ENCODE data around the gene COQ5. TPM values are rescaled to one million over a fixed set of nuclear protein-coding genes. Genes with fewer than 3 reads are reported as not detected.
A peak's percentile ranks its signal among the peaks of the same experiment; 100 is the strongest.

COQ5 gene
- total and polyA plus RNA-seq, 7 donors, result 33.1 to 81.4 (median 52.8) TPM

- ATAC-seq, result peak; percentile 18 to 41 (median 25)
- Histone ChIP-seq H3K9me3 (no peaks in the 10 kb centered on the region), H3K27me3 (ENCODE audit: insufficient read depth in 3 of 3, low read length in 2 of 3) (no peaks in the 10 kb centered on the region), H3K4me1 (peaks cover 20% of the 10 kb centered on the region), H3K4me3 (peak overlapping the region; percentile 97), H3K27ac (peak overlapping the region; percentile 93), H3K36me3 (ENCODE audit: insufficient read depth in 1 of 2, low read depth in 1 of 2) (peaks cover 12 to 35% of the 10 kb centered on the region in 2 donors)
- TF ChIP-seq CTCF (IDR thresholded peaks at IDR 0.05), result no peak
- WGBS, 3 donors, result 0% methylated on average over 46 to 56 of the region's 57 CpGs
- intact Hi-C loops (cut with DNase I), result no loop called here
- DNase-seq, result peak; percentile 39 to 64
Observed at GRCh38 chr12:120468821-120469449, 60.0 kb downstream of the COQ5 start.

DNA sequence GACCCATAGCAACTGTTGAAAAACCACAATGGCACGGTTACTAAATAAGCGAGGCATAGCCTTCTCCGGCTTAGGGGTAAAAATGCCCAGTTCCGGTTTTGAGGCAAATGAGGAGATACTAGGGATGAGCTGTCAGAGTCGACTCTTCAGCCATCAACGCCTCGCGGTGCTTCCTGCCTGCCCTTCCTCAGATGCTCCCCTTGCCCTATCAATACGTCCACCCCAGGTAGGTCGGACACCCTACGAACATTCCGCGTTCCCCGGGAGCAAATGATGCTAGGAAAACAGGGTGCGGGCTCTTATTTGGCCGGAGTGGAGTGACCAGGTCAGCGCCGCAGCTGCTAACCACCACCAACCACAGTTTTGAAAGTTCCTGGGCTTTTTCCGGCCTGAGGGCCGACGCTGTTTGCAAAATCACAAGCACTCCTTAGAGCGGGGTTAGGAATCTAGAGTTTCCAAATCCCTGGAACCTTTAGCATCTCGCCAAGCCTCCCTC lies 60.6 kb downstream of the COQ5 start:
- Histone ChIP-seq H3K36me3 (ENCODE audit: insufficient read depth in 1 of 2, low read depth in 1 of 2) (peaks cover 17 to 41% of the 10 kb centered on the region in 2 donors), H3K4me1 (peaks cover 20% of the 10 kb centered on the region), H3K4me3 (peak overlapping the region; percentile 97), H3K27me3 (ENCODE audit: insufficient read depth in 3 of 3, low read length in 2 of 3) (no peaks in the 10 kb centered on the region), H3K27ac (peak overlapping the region; percentile 93), H3K9me3 (no peaks in the 10 kb centered on the region)
- DNase-seq (peak; percentile 27 to 62), ATAC-seq (peak in 2 of 4 donors; percentile 2 to 21)
- 3 to 6% (median 4%) methylated on average over 23 of the region's 23 CpGs for WGBS, 3 donors
- intact Hi-C loops (cut with DNase I), result no loop called here
- no peak for TF ChIP-seq CTCF (IDR thresholded peaks at IDR 0.05)

DNA sequence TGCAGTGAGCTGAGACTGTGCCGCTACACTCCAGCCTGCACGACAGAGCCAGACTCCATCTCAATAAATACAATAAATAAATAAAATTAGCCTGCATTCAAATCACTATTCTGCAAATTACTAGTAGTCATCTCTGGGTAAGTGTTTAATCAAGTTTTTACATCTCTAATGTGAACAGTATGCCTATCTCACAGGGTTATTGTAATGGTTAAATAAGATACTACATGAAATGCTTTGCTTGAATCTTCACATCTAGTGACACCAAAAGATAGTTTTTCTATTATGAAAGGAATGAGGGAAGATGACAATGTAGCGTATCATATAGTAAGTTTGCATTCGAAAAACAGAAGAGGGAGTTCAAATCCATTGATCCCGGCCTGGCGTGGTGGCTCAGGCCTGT lies 61.5 kb downstream of the COQ5 start:
- Histone ChIP-seq H3K27me3 (ENCODE audit: insufficient read depth in 3 of 3, low read length in 2 of 3) (no peaks in the 10 kb centered on the region), H3K27ac (no peak overlapping the region), H3K9me3 (no peaks in the 10 kb centered on the region), H3K4me1 (peaks cover 20% of the 10 kb centered on the region), H3K36me3 (ENCODE audit: insufficient read depth in 1 of 2, low read depth in 1 of 2) (peaks cover 23 to 50% of the 10 kb centered on the region in 2 donors), H3K4me3 (peak overlapping the region; percentile 1)
- WGBS, 3 donors, result 91 to 94% (median 93%) methylated on average over 6 of the region's 6 CpGs
- no peak for DNase-seq
- intact Hi-C loops (cut with DNase I), result no loop called here
- no peak for TF ChIP-seq CTCF (IDR thresholded peaks at IDR 0.05)
- ATAC-seq, result no peak

DNA sequence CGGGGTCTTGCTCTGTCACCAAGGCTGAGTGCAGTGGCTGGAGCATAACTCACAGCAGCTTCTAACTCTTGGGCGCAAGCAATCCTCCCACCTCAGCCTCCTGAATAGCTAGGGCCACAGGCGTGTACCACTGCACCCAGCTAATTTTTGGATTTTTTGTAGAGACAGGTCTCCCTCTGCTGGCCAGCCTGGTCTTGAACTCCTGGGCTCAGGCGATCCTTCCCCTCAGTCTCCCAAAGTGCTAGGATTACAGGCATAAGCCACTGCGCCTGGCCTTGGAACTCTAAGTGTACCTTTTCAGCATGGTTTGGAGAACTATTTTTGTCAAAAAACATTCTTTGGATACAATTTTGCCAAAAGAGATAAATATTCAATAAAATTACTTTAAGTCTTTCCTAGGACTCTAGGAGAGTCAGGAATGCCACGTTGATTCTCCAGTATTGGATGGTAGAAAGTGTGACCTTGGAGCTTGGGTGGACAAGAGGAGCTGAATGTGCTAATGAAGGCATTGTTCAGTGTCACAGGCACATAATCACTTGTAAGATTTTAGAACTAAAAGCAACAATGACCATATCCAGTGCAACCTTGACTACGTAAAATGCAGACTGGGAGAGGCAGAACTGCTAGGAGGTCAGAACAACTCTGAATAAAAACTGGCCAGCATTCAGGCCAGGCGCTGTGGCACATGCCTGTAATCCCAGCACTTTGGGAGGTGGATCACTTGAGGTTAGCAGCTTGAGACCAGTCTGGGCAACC lies 62.2 kb downstream of the COQ5 start:
- peak in 1 of 2 donors; percentile 20 for DNase-seq
- 54 to 71% (median 56%) methylated on average over 8 of the region's 8 CpGs for WGBS, 3 donors
- Histone ChIP-seq H3K4me3 (no peak overlapping the region), H3K27ac (no peak overlapping the region), H3K4me1 (peaks cover 20% of the 10 kb centered on the region), H3K9me3 (no peaks in the 10 kb centered on the region), H3K27me3 (ENCODE audit: insufficient read depth in 3 of 3, low read length in 2 of 3) (no peaks in the 10 kb centered on the region), H3K36me3 (ENCODE audit: insufficient read depth in 1 of 2, low read depth in 1 of 2) (peaks cover 25 to 57% of the 10 kb centered on the region in 2 donors)
- no peak for ATAC-seq
- TF ChIP-seq CTCF (IDR thresholded peaks at IDR 0.05), result peak; percentile 39
- intact Hi-C loops (cut with DNase I), result no loop called here

Measured in psoas muscle (tissue), 8 donors.